NCI-H2196 treated with DMSO at 0.1 percent for 48 hours (cell line): ENCODE results near the gene POR.
A peak's percentile ranks its signal among the peaks of the same experiment; 100 is the strongest.

Experiments
- DNase-seq: peaks from one replicate; lab custom pipeline; 2025; ENCODE audit not compliant: unreplicated experiment; lab: John Stamatoyannopoulos, UW

POR gene

GRCh38 chr7:75915416-75916156 is 631 bp downstream of the POR start:
- DNase-seq: no peak

- no peak for DNase-seq
Measured at GRCh38 chr7:75916259-75916658, 1.3 kb downstream of the POR start.

GRCh38 chr7:75916685-75917634 is 2.0 kb downstream of the POR start:
- no peak for DNase-seq

- no peak for DNase-seq
Measured at GRCh38 chr7:75920431-75921161, 5.6 kb downstream of the POR start.

- DNase-seq: no peak
Measured at GRCh38 chr7:75921479-75921878, 6.5 kb downstream of the POR start.

- no peak for DNase-seq
Measured at GRCh38 chr7:75922966-75923603, 8.1 kb downstream of the POR start.

GRCh38 chr7:75924256-75924655 is 9.3 kb downstream of the POR start:
- no peak for DNase-seq

- no peak for DNase-seq
Measured at GRCh38 chr7:75924889-75925288, 9.9 kb downstream of the POR start.

- DNase-seq: no peak
Measured at GRCh38 chr7:75925717-75926435, 10.9 kb downstream of the POR start.

- no peak for DNase-seq
Measured at GRCh38 chr7:75928568-75928914, 13.6 kb downstream of the POR start.

GRCh38 chr7:75931680-75932079 is 16.7 kb downstream of the POR start:
- DNase-seq: peak; percentile 78

GRCh38 chr7:75937958-75938786 is 23.2 kb downstream of the POR start:
- no peak for DNase-seq

- no peak for DNase-seq
Measured at GRCh38 chr7:75938921-75939320, 24.0 kb downstream of the POR start.

- DNase-seq: no peak
Measured at GRCh38 chr7:75943864-75944263, 28.9 kb downstream of the POR start.

- no peak for DNase-seq
Measured at GRCh38 chr7:75944507-75944906, 29.6 kb downstream of the POR start.

GRCh38 chr7:75945297-75946168 is 30.6 kb downstream of the POR start:
- no peak for DNase-seq

GRCh38 chr7:75946207-75946855 is 31.4 kb downstream of the POR start:
- DNase-seq: no peak

- DNase-seq: no peak
Measured at GRCh38 chr7:75948179-75948578, 33.2 kb downstream of the POR start.
